Measurements from ENCODE around the gene ERCC3.

Gene ERCC3

GRCh38 chr2:127324635-127325034, 30.7 kb upstream of the ERCC3 start:
- no peak for TF ChIP-seq OSR1 (CRISPR knock-in tag; IDR thresholded peaks at IDR 0.05)
- TF ChIP-seq GLIS3 (CRISPR knock-in tag; IDR thresholded peaks at IDR 0.05) = no peak
- TF ChIP-seq, protein P1, sequence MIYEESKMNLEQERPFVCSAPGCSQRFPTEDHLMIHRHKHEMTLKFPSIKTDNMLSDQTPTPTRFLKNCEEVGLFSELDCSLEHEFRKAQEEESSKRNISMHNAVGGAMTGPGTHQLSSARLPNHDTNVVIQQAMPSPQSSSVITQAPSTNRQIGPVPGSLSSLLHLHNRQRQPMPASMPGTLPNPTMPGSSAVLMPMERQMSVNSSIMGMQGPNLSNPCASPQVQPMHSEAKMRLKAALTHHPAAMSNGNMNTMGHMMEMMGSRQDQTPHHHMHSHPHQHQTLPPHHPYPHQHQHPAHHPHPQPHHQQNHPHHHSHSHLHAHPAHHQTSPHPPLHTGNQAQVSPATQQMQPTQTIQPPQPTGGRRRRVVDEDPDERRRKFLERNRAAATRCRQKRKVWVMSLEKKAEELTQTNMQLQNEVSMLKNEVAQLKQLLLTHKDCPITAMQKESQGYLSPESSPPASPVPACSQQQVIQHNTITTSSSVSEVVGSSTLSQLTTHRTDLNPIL (CRISPR knock-in tag; IDR thresholded peaks at IDR 0.05; ENCODE audit: low read depth) = no peak
- TF ChIP-seq BACH2 (CRISPR knock-in tag; IDR thresholded peaks at IDR 0.05; ENCODE audit: borderline replicate concordance) = no peak
- no peak for TF ChIP-seq TOX (CRISPR knock-in tag; IDR thresholded peaks at IDR 0.05; ENCODE audit: borderline replicate concordance)
- TF ChIP-seq, protein P2, sequence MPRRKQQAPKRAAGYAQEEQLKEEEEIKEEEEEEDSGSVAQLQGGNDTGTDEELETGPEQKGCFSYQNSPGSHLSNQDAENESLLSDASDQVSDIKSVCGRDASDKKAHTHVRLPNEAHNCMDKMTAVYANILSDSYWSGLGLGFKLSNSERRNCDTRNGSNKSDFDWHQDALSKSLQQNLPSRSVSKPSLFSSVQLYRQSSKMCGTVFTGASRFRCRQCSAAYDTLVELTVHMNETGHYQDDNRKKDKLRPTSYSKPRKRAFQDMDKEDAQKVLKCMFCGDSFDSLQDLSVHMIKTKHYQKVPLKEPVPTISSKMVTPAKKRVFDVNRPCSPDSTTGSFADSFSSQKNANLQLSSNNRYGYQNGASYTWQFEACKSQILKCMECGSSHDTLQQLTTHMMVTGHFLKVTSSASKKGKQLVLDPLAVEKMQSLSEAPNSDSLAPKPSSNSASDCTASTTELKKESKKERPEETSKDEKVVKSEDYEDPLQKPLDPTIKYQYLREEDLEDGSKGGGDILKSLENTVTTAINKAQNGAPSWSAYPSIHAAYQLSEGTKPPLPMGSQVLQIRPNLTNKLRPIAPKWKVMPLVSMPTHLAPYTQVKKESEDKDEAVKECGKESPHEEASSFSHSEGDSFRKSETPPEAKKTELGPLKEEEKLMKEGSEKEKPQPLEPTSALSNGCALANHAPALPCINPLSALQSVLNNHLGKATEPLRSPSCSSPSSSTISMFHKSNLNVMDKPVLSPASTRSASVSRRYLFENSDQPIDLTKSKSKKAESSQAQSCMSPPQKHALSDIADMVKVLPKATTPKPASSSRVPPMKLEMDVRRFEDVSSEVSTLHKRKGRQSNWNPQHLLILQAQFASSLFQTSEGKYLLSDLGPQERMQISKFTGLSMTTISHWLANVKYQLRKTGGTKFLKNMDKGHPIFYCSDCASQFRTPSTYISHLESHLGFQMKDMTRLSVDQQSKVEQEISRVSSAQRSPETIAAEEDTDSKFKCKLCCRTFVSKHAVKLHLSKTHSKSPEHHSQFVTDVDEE (CRISPR knock-in tag; IDR thresholded peaks at IDR 0.05) = no peak
- no peak for TF ChIP-seq ZFP30 (CRISPR knock-in tag; IDR thresholded peaks at IDR 0.05)
- TF ChIP-seq ARNTL (CRISPR knock-in tag; IDR thresholded peaks at IDR 0.05; ENCODE audit: borderline replicate concordance, low read depth) = no peak
- TF ChIP-seq PPARA (CRISPR knock-in tag; IDR thresholded peaks at IDR 0.05; ENCODE audit: borderline replicate concordance) = no peak
- no peak for TF ChIP-seq CSRNP3 (CRISPR knock-in tag; IDR thresholded peaks at IDR 0.05)
- no peak for TF ChIP-seq ZNF565 (CRISPR knock-in tag; conservative IDR thresholded peaks at IDR 0.05; ENCODE audit: low read depth)
- ATAC-seq = peak; percentile 89

DNA sequence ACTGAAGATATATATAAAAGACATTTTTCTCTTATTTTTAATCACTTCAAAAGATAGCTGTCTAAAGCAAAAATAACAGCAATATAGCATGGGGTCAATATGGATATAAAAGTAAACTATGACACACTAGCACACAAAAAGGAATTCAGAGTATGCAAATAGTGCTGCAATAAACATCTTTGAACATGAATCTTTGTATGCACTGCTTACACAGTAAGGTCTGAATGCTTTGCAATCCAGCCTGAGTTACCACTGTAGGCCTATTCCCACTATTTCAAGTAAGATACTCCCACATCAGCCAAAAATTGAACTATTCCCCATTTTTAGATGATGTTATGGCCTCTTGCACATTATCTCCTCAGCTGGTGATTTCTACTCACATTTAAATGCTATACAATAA, 27.4 kb upstream of the ERCC3 start:
- TF ChIP-seq TCF4 (CRISPR knock-in tag; IDR thresholded peaks at IDR 0.05; ENCODE audit: borderline replicate concordance) (no peak), BACH2 (CRISPR knock-in tag; IDR thresholded peaks at IDR 0.05; ENCODE audit: borderline replicate concordance) (no peak), CSDC2 (CRISPR knock-in tag; IDR thresholded peaks at IDR 0.05) (no peak), GLIS3 (CRISPR knock-in tag; IDR thresholded peaks at IDR 0.05) (no peak), RARB (CRISPR knock-in tag; IDR thresholded peaks at IDR 0.05) (no peak), ZFP30 (CRISPR knock-in tag; IDR thresholded peaks at IDR 0.05) (no peak), PPARA (CRISPR knock-in tag; IDR thresholded peaks at IDR 0.05; ENCODE audit: borderline replicate concordance) (no peak), ISL1 (CRISPR knock-in tag; IDR thresholded peaks at IDR 0.05) (no peak), ARNTL (CRISPR knock-in tag; IDR thresholded peaks at IDR 0.05; ENCODE audit: borderline replicate concordance, low read depth) (no peak)
- TF ChIP-seq, protein P1 (CRISPR knock-in tag; IDR thresholded peaks at IDR 0.05; ENCODE audit: low read depth) = no peak
- no peak for ATAC-seq

- ATAC-seq = no peak
- TF ChIP-seq, protein P1 (CRISPR knock-in tag; IDR thresholded peaks at IDR 0.05; ENCODE audit: low read depth) = no peak
- TF ChIP-seq TOX (CRISPR knock-in tag; IDR thresholded peaks at IDR 0.05; ENCODE audit: borderline replicate concordance) (no peak), ZNF565 (CRISPR knock-in tag; conservative IDR thresholded peaks at IDR 0.05; ENCODE audit: low read depth) (no peak), RARB (CRISPR knock-in tag; IDR thresholded peaks at IDR 0.05) (no peak), ESRRG (CRISPR knock-in tag; IDR thresholded peaks at IDR 0.05) (no peak), ZFP3 (CRISPR knock-in tag; IDR thresholded peaks at IDR 0.05) (no peak), ARNTL (CRISPR knock-in tag; IDR thresholded peaks at IDR 0.05; ENCODE audit: borderline replicate concordance, low read depth) (no peak), SNAI2 (CRISPR knock-in tag; IDR thresholded peaks at IDR 0.05) (no peak), GLIS3 (CRISPR knock-in tag; IDR thresholded peaks at IDR 0.05) (no peak), ZNF70 (CRISPR knock-in tag; IDR thresholded peaks at IDR 0.05) (no peak), ZNF8 (CRISPR knock-in tag; IDR thresholded peaks at IDR 0.05) (no peak), PATZ1 (CRISPR knock-in tag; IDR thresholded peaks at IDR 0.05; ENCODE audit: borderline replicate concordance) (no peak), ZC3H10 (CRISPR knock-in tag; IDR thresholded peaks at IDR 0.05) (no peak), ISL1 (CRISPR knock-in tag; IDR thresholded peaks at IDR 0.05) (no peak), TCF4 (CRISPR knock-in tag; IDR thresholded peaks at IDR 0.05; ENCODE audit: borderline replicate concordance) (no peak)
- TF ChIP-seq, protein P2 (CRISPR knock-in tag; IDR thresholded peaks at IDR 0.05) = no peak
Measured at GRCh38 chr2:127320586-127321275, 26.8 kb upstream of the ERCC3 start.
